OCI-LY1 (cell line): ENCODE results near the gene KCNE1.
"Not testable (repeated sequence)": the region's sequence is repeated elsewhere in the genome, so short reads cannot be mapped to it uniquely, and the experiment has no call there.

Source experiments
- CTCF ChIP-seq: fragments of 200-600 bp; sonication (generic), shearing (Covaris generic); IDR thresholded peaks from 2 replicates; pipeline ENCODE4 v1.5.1; 2017; ENCODE audit warnings: mild to moderate bottlenecking, antibody characterized with exemption, low read length, moderate library complexity, mixed read lengths
- EZH2 ChIP-seq: fragments of 200-600 bp; sonication (generic), shearing (Covaris generic); IDR thresholded peaks from 2 replicates; pipeline ENCODE4 v1.8.0; 2017; ENCODE audit warnings: borderline replicate concordance, mixed run types, mild to moderate bottlenecking, antibody characterized with exemption, low read length, moderate library complexity, mixed read lengths

DNA sequence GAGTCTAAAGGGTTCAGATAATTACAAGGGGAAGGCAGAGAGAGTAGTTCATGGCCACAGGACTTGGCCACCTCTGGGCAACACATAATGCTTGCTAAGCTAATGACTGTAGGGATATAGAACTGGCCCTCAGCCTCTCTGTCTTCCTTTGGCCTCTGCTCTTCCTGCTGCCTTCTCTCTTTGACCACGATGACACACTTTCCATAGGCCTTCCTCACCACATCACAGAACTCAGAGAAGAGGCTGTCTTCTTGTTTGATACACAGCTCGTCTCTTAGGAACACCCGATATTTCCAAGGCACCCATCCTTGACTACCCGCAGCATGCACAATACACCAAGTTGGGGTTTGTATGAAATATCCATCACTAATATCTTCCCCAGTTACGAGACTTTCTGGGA, 111.5 kb downstream of the KCNE1 start:
- TF ChIP-seq CTCF, EZH2: not testable (repeated sequence)
